ENCODE measurements around the gene CFAP43. TPM values are rescaled to one million over a fixed set of nuclear protein-coding genes. Genes with fewer than 3 reads are reported as not detected.
A peak's percentile ranks its signal among the peaks of the same experiment; 100 is the strongest.

CFAP43 gene
- total and polyA plus RNA-seq, 9 of the 15 experiments (the other 6 are each of a cell fraction or from before 2014, with no cell fraction given): 0.07 to 0.86 (median 0.11) TPM; not detected in 1

DNA sequence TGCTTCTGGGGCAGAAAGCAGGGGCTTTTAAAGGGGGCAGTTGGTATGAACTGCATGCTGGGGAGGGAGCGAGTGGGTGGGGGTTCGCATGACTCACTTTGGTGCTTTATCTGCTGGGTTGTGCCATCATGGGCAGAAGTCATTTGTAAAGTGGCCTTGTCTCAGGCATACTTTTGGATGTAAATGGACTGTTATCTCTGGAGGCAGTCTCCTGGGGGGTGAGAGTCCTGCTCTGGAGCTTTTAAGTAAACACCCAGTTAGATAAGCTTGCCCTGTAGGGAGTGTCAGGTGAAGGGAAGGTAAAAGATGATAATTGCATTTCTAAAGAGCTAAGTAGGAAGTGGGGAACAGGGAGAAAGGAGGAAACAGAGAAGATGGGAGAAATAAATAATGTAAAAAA is 20.9 kb upstream of the CFAP43 start (continued):
- no peak for TF ChIP-seq MIER1 (IDR thresholded peaks at IDR 0.05; ENCODE audit: low read depth)
- peak in 1 of 2 experiments; percentile 75; a peak in 2 of 4 replicates for TF ChIP-seq TRIM24 (IDR thresholded peaks at IDR 0.05)
- no peak for TF ChIP-seq DIDO1 (tag; IDR thresholded peaks at IDR 0.05; ENCODE audit: low read depth)
- TF ChIP-seq MYNN (IDR thresholded peaks at IDR 0.05): peak; percentile 93
- TF ChIP-seq MYNN (CRISPR knock-in tag; IDR thresholded peaks at IDR 0.05): no peak
- TF ChIP-seq ZNF212 (CRISPR knock-in tag; IDR thresholded peaks at IDR 0.05): no peak
- TF ChIP-seq, protein P1, sequence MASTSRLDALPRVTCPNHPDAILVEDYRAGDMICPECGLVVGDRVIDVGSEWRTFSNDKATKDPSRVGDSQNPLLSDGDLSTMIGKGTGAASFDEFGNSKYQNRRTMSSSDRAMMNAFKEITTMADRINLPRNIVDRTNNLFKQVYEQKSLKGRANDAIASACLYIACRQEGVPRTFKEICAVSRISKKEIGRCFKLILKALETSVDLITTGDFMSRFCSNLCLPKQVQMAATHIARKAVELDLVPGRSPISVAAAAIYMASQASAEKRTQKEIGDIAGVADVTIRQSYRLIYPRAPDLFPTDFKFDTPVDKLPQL (IDR thresholded peaks at IDR 0.05; ENCODE audit: extremely low read depth, insufficient read length): no peak
- TF ChIP-seq, protein P2, sequence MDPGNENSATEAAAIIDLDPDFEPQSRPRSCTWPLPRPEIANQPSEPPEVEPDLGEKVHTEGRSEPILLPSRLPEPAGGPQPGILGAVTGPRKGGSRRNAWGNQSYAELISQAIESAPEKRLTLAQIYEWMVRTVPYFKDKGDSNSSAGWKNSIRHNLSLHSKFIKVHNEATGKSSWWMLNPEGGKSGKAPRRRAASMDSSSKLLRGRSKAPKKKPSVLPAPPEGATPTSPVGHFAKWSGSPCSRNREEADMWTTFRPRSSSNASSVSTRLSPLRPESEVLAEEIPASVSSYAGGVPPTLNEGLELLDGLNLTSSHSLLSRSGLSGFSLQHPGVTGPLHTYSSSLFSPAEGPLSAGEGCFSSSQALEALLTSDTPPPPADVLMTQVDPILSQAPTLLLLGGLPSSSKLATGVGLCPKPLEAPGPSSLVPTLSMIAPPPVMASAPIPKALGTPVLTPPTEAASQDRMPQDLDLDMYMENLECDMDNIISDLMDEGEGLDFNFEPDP (CRISPR knock-in tag; IDR thresholded peaks at IDR 0.05): no peak
- no peak for TF ChIP-seq SAP30 (IDR thresholded peaks at IDR 0.05; ENCODE audit: borderline replicate concordance, insufficient read depth, low read depth, low read length, poor library complexity, severe bottlenecking)
- TF ChIP-seq, protein P3, sequence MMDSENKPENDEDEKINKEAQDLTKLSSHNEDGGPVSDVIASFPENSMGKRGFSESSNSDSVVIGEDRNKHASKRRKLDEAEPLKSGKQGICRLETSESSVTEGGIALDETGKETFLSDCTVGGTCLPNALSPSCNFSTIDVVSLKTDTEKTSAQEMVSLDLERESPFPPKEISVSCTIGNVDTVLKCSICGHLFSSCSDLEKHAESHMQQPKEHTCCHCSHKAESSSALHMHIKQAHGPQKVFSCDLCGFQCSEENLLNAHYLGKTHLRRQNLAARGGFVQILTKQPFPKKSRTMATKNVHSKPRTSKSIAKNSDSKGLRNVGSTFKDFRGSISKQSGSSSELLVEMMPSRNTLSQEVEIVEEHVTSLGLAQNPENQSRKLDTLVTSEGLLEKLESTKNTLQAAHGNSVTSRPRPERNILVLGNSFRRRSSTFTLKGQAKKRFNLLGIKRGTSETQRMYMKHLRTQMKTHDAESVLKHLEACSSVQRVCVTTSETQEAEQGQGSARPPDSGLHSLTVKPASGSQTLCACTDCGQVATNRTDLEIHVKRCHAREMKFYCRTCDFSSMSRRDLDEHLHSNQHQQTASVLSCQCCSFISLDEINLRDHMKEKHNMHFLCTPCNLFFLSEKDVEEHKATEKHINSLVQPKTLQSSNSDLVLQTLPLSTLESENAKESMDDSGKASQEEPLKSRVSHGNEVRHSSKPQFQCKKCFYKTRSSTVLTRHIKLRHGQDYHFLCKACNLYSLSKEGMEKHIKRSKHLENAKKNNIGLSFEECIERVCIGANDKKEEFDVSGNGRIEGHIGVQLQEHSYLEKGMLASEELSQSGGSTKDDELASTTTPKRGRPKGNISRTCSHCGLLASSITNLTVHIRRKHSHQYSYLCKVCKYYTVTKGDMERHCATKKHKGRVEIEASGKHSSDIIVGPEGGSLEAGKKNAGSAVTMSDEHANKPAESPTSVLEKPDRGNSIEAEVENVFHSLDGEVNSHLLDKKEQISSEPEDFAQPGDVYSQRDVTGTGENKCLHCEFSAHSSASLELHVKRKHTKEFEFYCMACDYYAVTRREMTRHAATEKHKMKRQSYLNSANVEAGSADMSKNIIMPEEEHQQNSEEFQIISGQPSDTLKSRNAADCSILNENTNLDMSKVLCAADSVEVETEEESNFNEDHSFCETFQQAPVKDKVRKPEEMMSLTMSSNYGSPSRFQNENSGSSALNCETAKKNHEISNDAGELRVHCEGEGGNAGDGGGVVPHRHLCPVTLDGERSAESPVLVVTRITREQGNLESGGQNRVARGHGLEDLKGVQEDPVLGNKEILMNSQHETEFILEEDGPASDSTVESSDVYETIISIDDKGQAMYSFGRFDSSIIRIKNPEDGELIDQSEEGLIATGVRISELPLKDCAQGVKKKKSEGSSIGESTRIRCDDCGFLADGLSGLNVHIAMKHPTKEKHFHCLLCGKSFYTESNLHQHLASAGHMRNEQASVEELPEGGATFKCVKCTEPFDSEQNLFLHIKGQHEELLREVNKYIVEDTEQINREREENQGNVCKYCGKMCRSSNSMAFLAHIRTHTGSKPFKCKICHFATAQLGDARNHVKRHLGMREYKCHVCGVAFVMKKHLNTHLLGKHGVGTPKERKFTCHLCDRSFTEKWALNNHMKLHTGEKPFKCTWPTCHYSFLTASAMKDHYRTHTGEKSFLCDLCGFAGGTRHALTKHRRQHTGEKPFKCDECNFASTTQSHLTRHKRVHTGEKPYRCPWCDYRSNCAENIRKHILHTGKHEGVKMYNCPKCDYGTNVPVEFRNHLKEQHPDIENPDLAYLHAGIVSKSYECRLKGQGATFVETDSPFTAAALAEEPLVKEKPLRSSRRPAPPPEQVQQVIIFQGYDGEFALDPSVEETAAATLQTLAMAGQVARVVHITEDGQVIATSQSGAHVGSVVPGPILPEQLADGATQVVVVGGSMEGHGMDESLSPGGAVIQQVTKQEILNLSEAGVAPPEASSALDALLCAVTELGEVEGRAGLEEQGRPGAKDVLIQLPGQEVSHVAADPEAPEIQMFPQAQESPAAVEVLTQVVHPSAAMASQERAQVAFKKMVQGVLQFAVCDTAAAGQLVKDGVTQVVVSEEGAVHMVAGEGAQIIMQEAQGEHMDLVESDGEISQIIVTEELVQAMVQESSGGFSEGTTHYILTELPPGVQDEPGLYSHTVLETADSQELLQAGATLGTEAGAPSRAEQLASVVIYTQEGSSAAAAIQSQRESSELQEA (IDR thresholded peaks at IDR 0.05; ENCODE audit: low read depth): no peak
- TF ChIP-seq, protein P4, sequence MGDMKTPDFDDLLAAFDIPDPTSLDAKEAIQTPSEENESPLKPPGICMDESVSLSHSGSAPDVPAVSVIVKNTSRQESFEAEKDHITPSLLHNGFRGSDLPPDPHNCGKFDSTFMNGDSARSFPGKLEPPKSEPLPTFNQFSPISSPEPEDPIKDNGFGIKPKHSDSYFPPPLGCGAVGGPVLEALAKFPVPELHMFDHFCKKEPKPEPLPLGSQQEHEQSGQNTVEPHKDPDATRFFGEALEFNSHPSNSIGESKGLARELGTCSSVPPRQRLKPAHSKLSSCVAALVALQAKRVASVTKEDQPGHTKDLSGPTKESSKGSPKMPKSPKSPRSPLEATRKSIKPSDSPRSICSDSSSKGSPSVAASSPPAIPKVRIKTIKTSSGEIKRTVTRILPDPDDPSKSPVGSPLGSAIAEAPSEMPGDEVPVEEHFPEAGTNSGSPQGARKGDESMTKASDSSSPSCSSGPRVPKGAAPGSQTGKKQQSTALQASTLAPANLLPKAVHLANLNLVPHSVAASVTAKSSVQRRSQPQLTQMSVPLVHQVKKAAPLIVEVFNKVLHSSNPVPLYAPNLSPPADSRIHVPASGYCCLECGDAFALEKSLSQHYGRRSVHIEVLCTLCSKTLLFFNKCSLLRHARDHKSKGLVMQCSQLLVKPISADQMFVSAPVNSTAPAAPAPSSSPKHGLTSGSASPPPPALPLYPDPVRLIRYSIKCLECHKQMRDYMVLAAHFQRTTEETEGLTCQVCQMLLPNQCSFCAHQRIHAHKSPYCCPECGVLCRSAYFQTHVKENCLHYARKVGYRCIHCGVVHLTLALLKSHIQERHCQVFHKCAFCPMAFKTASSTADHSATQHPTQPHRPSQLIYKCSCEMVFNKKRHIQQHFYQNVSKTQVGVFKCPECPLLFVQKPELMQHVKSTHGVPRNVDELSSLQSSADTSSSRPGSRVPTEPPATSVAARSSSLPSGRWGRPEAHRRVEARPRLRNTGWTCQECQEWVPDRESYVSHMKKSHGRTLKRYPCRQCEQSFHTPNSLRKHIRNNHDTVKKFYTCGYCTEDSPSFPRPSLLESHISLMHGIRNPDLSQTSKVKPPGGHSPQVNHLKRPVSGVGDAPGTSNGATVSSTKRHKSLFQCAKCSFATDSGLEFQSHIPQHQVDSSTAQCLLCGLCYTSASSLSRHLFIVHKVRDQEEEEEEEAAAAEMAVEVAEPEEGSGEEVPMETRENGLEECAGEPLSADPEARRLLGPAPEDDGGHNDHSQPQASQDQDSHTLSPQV (IDR thresholded peaks at IDR 0.05): 0 out of 2 replicates have a peak, but pooled peaks have one; percentile 55
- peak; percentile 69 for TF ChIP-seq NFIC (IDR thresholded peaks at IDR 0.05)
- peak; percentile 33; the same call in 1 of the 2 replicates for TF ChIP-seq MTA2 (IDR thresholded peaks at IDR 0.05; ENCODE audit: low read depth)
- no peak for TF ChIP-seq SAFB2 (IDR thresholded peaks at IDR 0.05; ENCODE audit: borderline replicate concordance, low read depth, low read length, severe bottlenecking)
